ENCODE data around the gene PTPRD.

PTPRD gene

GRCh38 chr9:8280811-8281210 lies 2332.0 kb downstream of the PTPRD start:
- Mint-ChIP-seq H3K4me1 (no peaks in the 10 kb centered on the region), H3K36me3 (ENCODE audit: low read depth) (no peaks in the 10 kb centered on the region), H3K27me3 (no peaks in the 10 kb centered on the region), H3K27ac (no peak overlapping the region), H3K4me3 (no peak overlapping the region), H3K9me3 (peaks cover 13% of the 10 kb centered on the region)
- DNase-seq: no peak
- ATAC-seq: no peak

GRCh38 chr9:8278048-8278447 lies 2334.8 kb downstream of the PTPRD start:
- Mint-ChIP-seq H3K27ac (no peak overlapping the region), H3K9me3 (peaks cover 13% of the 10 kb centered on the region)
- DNase-seq: no peak

GRCh38 chr9:8270235-8270634 lies 2342.6 kb downstream of the PTPRD start:
- ATAC-seq: no peak
- Mint-ChIP-seq H3K36me3 (ENCODE audit: low read depth) (no peaks in the 10 kb centered on the region), H3K4me1 (no peaks in the 10 kb centered on the region), H3K9me3 (peaks cover 4% of the 10 kb centered on the region), H3K4me3 (no peak overlapping the region), H3K27me3 (peaks cover 1% of the 10 kb centered on the region), H3K27ac (no peak overlapping the region)
- DNase-seq: no peak

More at GRCh38 chr9:8278048-8278447, 2334.8 kb downstream of the PTPRD start:
- Mint-ChIP-seq H3K27me3 (no peaks in the 10 kb centered on the region), H3K4me1 (no peaks in the 10 kb centered on the region), H3K4me3 (no peak overlapping the region), H3K36me3 (ENCODE audit: low read depth) (no peaks in the 10 kb centered on the region)
- ATAC-seq: no peak

GRCh38 chr9:8268881-8269280 lies 2343.9 kb downstream of the PTPRD start:
- Mint-ChIP-seq H3K27me3 (peaks cover 3% of the 10 kb centered on the region), H3K4me1 (no peaks in the 10 kb centered on the region), H3K27ac (no peak overlapping the region), H3K36me3 (ENCODE audit: low read depth) (no peaks in the 10 kb centered on the region), H3K9me3 (peaks cover 4% of the 10 kb centered on the region), H3K4me3 (no peak overlapping the region)
- DNase-seq (no peak), ATAC-seq (no peak)

- ATAC-seq: no peak
- no peak for DNase-seq
- Mint-ChIP-seq H3K27ac (no peak overlapping the region), H3K4me1 (no peaks in the 10 kb centered on the region), H3K27me3 (peaks cover 3% of the 10 kb centered on the region), H3K4me3 (no peak overlapping the region), H3K9me3 (peaks cover 4% of the 10 kb centered on the region), H3K36me3 (ENCODE audit: low read depth) (no peaks in the 10 kb centered on the region)
These were observed 2344.5 kb downstream of the PTPRD start for GRCh38 chr9:8268216-8268878.

GRCh38 chr9:8267636-8268035 lies 2345.2 kb downstream of the PTPRD start:
- DNase-seq (no peak), ATAC-seq (no peak)
- H3K36me3 Mint-ChIP-seq (ENCODE audit: low read depth): no peaks in the 10 kb centered on the region
- H3K27me3 Mint-ChIP-seq: peaks cover 3% of the 10 kb centered on the region
- no peak overlapping the region for H3K27ac Mint-ChIP-seq
- H3K4me1 Mint-ChIP-seq: no peaks in the 10 kb centered on the region
- H3K9me3 Mint-ChIP-seq: peaks cover 4% of the 10 kb centered on the region
- no peak overlapping the region for H3K4me3 Mint-ChIP-seq

GRCh38 chr9:8266861-8267260 lies 2345.9 kb downstream of the PTPRD start:
- DNase-seq (no peak), ATAC-seq (no peak)
- Mint-ChIP-seq H3K4me1 (no peaks in the 10 kb centered on the region), H3K27me3 (peaks cover 3% of the 10 kb centered on the region), H3K36me3 (ENCODE audit: low read depth) (no peaks in the 10 kb centered on the region), H3K27ac (no peak overlapping the region), H3K4me3 (no peak overlapping the region), H3K9me3 (peaks cover 3% of the 10 kb centered on the region)

- Mint-ChIP-seq H3K36me3 (ENCODE audit: low read depth) (no peaks in the 10 kb centered on the region), H3K27ac (no peak overlapping the region), H3K4me1 (no peaks in the 10 kb centered on the region), H3K27me3 (peaks cover 3% of the 10 kb centered on the region), H3K4me3 (no peak overlapping the region), H3K9me3 (no peaks in the 10 kb centered on the region)
- ATAC-seq: no peak
- DNase-seq: no peak
These were observed 2347.5 kb downstream of the PTPRD start for GRCh38 chr9:8265281-8265680.

All from activated naive CD8-positive, alpha-beta T cell treated with anti-CD3 and anti-CD28 coated beads, Interleukin-2, amount 50 U/mL, for 24 hours (primary cell).